Measurements from ENCODE around the gene PARP1.
"Not testable (repeated sequence)": the region's sequence is repeated elsewhere in the genome, so short reads cannot be mapped to it uniquely, and the experiment has no call there.

PARP1 gene

DNA sequence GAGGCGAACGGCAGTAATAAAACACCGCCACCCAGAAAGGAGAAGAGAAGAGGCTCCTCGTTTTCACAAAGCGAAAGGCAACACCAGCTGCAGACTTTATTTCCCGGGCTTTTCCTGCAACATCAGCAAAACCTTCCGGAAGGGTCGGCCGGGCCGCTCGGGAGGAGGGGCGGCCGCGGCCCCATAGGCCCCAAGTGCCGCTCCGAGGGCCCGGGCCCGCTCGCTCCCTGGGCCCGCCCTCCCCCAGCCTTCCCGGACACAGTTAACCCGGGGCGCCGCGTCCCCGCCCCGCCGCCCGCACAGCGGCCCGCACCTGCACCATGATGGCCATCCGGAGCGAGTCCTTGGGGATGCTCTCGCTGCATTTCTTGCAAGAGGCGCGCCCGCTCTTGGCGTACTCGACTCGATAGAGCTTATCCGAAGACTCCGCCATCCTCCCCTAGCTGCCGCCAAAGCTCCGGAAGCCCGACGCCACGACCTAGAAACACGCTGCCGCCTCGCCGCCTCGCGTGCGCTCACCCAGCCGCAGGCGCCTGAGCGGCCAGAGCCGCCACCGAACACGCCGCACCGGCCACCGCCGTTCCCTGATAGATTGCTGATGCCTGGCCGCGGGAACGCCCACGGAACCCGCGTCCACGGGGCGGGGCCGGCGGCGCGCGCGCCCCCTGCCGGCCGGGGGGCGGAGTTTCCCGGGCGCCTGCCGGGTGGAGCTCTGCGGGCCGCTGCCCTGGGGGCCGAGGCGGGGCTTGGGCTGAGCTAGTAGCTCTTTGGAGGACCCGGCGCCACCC lies at the start of gene PARP1:
TSS of gene PARP1 (minus strand) at position 597 of the 788 bp plus-strand sequence. CDS start at position 433, 164 bp downstream.
- DNase-seq, result peak; percentile 65 to 79

DNA sequence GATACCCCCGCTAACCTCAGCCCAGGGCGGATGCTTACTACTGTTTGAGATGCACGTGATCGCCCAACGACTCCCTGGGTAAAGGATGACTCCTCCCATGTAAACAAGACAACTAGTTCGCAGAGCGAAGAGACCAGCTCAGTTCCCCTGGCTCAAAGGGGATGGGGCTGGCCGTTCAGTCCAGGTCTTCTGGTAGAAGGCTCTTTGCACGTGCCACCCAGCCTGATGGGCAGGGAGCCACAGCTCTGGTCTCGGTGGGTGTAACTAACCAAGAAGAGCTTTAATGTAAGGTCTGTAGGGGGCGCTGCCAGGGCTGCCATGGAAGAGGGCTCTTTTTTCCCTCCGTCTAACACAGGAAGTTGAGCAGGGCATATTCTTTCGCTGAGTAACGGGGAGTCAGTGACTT lies 49.4 kb upstream of the PARP1 start:
- no peak for DNase-seq

DNA sequence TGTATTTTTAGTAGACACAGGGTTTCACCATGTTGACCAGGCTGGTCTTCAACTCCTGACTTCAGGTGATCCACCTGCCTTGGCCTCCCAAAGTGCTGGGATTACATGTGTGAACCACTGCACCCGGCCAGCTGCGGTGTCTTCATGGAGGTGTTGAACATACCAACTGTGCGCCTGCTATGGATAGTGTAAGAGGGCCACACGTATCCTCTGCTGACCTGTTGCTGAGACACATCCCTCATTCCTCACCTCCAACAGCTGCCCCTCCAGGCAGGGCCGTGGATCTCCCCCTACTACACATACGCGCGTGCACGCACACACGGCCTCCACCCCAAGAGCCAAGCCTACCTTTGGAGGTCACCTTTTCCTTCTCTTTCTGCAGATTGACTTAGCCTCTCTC lies 48.0 kb upstream of the PARP1 start:
- no peak for DNase-seq

DNA sequence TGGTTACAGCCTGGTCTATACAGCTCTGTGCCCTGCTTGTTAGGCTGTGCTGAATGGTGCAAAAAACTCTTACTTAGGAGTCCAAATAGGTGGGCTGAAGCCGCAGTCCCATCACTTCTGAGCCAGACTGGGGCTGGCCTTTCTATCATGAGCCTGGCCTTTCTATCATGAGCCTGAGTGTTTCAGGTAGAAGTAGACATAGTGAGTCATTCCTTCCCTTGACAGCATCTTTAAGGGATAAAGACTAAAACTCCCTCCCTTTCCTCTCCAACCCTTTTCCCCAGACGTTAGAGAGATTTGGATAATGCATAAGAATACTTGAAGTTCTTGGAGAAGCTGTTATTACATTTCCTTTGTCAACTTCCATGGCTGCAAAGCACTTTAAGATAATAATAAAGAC lies 46.5 kb upstream of the PARP1 start:
- no peak for DNase-seq

DNA sequence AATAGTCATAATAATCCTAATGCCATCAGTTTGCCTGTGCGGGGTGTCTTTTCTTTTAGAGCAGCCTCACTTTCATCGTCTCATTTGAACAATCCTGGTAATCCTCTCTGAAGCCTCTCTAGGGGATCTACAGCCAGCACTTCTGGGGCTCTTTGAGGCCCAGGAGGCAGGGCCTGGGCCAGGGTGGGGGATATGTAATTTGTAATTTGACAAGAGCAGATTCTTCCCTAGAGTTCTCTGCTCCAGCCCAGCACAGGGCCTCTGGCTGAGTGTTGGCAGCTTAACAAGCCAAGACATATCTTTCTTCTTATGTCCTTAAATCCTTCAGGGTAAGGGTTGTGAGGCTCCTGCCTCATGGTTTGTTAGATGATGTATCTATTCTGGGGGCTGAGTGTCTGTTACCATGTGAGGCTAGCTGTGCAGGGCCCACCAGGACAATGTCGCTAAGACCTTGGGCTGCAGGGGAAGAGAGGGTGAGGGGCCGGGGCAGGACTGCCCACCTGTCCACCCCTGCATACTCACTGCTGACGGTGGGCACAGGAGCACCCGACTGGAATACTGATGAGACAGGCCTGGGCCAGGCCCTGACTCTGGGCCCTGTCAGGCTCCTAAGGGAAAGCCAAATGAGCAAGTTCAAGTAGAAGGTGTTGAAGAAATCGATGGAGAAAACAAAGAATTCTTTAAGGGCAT lies 45.3 kb upstream of the PARP1 start:
- DNase-seq, result no peak

DNA sequence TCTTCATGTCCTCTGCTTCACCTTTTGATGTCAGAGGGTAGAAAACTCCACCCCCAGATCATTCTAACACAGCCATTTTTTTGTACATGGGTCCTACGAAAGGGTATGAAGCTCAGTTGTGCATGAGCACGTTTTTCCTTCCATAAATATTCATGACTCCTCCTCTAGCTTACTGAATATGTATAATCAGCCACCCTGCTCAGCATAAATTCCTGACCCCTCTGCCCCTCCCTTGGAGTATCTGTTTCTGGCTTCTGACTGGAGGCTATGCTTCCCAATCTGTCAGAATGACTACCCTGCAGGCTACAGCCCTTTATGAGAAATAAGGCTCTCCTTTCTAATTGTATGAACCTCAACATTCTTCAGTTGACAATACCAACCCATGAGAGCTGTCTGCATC lies 42.8 kb upstream of the PARP1 start:
- DNase-seq, result no peak

DNA sequence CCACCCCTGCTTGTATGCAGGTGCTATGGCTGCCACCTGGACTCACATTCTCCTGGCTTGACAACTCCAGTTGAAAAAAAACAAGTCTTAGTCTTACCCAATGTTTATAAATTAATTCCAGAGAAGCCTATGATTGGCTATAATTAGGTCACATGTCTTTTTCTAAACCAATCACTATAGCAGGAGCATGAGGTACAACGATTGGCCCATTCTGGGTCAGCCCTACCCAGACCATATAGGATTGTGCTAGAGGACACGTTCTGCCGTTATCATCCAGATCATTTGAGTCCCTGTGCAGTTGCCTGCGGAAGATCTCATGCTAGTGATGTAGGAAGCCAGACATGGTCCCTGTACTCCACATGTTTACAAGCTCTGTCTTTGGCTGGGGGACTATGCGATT lies 41.9 kb upstream of the PARP1 start:
- DNase-seq, result no peak

DNA sequence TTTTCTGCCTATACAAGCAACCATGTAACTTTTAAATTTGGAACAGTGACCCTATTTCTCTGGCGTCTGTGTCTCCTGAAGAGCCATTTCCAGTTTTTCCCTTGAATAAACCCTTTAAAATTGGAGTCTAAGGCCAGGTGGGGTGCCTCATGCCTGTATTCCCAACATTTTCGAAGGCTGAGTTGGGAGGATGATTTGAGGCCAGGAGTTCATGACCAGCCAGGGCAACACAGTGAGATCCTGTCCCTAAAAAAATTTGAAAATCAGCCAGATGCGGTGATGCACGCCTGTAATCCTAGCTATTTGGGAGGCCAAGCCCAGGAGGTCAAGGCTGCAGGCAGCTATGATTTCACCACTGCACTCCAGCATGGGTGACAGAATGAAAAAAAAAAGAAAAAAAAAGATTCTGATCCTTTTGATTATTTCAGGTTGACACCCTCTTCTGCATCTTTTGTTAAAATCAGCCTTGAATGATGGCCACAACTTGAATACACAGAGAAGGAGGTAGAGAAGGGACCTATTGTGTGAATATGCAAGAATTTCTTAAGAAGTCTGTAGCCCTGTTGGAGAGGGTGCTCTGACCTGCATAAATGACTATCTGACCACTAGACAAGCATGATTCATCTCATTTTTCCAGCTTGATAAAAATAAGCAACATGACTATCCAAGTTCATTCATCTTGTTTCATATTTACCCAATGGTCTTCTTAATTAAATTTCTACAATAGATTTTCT lies 40.2 kb upstream of the PARP1 start:
- no peak for DNase-seq

DNA sequence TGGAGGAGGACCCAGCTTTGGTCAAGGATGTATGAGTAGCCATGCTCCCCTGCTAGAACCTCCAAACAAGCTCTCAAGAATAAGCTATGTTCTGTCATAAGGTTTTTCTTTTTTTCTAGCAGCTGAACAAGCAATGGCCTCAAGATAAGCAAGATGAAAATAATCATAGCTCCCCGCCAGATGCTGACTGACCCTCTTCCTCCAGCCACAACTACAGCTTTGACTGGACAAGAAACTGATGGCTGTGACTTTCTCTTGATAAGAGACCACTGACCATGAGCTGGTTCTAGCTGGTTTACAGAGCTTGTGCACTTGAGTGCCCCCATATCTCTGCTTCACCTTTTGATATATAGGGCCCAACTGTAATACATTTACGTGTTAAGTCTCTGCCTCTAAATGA lies 38.2 kb upstream of the PARP1 start:
- DNase-seq, result no peak

DNA sequence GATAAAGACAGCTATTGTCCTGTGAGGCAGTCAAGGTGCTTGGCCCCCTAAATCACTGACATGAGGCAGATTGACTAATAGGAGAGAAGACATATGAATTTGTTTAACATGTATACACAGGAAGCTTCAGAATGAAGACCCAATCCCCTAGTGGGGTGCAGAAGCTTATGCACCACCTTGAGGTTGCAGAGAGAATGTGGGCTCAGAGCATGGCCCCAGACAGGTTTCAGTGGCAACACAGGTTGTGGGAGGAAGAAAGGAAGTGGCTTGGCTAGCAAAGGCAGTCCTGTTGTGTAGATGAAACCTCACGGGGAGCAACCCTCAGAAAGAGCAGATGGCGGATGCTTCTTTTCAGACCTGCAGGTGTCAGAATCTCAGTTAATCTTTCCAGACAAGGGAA lies 37.0 kb upstream of the PARP1 start:
- no peak for DNase-seq

DNA sequence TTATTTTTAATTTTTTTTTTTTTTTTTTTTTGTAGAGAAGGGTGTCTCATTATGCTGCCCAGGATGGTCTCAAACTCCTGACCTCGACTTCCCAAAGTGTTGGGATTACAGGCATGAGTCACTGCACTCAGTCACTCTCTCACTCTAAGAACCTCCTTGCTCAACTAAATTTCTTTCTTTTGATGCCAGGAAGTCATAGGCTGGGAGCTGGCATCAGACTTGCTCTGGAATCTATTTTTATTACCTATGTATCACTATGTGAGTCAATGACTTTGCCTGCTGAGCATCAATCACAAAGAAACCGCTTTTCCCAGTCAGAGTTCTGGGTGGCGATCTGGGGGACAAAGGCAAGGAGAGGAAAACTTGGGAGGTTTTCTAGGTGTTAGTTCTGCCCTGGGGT lies 35.5 kb upstream of the PARP1 start:
- no peak for DNase-seq

DNA sequence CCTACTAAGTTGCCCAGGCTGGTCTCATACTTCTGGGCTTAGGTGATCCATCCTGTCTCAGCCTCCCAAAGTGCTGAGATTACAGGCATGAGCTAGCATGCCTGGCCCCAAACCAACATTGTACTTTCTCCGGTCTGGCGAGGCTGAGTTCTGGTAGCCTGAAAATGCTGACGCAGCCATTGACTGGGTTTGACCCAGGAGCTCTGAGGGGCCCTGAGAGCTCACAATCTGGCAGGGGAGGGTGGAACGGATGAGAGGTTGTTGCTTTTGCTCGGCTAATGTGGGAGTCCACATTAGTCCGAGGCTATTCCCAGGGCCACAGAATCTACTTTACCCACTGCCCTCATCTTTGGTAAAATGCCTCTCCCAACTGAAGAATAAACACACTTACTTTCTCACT lies 35.1 kb upstream of the PARP1 start:
- no peak for DNase-seq

DNA sequence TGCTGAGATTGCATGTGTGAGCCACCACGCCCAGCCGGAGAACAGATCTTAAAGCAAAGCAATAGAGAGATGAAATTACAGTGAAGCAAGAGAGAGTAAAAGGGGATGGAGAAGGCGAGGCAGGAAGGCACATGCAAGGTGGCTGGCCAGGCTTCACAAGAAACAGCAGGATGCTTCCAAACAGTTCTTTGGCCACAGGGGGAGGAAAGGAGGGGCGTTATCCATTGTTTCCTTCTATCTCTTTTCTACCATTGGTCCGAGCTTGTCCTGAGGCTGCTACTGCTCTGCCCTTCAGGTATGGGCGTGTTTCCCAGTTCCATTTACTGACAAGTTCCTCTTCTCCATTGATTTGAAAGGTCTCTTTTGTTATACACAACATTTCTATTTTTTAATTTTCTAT lies 33.7 kb upstream of the PARP1 start:
- no peak for DNase-seq

DNA sequence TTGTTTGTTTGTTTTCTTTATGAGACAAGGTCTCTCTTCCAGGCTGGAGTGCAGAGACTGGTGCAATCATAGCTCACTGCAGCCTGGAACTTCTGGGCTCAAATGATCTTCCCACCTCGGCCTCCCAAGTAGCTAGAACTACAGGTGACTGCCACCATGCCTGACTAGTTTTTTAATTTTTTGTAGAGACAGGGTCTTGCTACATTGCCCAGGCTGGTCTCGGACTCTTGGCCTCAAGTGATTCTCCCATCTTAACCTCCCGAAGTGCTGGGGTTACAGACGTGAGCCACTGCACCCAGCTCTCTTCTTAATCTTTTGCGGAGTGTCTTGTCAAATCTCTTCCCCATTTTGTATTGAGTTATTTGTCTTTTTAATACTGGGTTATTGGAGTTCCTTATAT lies 32.6 kb upstream of the PARP1 start:
- DNase-seq, result no peak

DNA sequence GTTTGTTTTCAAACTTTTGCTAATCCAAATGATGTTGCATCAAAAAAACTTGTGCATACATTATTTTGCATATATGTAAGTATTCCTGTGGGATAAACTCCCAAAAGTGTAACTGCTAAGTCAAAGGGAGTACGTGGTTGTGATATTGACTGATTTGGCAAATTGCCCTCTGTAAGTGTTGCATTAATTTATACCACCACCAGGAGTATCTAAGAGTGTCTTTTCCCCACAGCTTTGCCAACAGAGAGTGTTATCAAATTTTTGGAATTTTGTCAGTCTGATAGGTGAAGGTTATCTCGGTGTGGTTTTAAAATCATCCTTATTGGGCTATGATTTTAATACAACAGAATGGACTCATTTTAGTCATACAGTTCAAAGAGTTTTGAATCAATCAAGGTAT lies 30.1 kb upstream of the PARP1 start:
- no peak for DNase-seq

DNA sequence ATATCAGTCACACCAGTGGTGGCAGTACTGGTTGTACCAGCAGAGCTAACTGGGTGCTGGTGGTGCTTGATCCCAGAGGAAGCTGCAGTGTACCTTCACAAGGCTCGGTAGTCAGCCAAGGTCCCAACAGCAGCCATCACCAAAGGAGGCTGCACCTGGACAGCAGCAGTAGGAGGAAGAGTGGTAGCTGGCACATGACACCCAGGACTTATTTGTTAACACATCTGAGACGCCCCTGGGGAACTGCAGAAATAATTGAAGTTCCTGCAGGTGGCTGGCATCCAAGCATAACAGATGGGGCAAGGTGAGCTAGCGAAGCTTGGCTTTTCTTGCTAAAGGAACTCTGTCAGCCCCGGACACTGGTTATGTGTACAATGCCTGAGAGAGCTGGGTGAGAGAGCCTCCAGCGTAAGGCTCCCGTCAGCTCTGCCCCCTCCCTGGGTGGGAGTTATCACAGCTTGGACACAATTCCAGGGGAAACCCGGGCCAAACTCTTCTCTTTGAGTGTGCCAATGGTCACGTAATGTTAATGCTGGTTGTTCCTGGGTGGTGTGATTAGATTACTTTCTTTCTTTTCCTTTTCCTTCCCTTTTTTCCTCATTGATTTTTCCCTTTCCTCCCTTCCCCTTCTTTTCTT lies 29.1 kb upstream of the PARP1 start:
- DNase-seq, result no peak

DNA sequence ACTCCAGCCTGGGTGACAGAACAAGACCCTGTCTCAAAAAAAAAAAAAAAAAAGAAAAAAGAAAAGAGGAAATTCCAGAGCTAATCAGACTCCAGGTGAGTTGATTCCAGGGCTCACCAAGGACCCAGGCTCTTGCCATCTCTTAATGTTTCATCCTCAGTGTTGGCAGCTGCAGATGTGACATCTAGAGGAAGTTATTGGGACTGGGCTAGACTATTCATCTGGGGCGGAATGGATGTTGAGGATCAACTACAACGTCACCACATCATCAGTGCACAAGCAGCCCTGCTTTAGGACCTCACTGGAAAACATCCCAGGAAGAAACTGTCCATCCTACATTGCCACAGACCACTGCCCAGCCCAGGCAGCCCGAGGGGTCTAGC lies 28.6 kb upstream of the PARP1 start:
- no peak for DNase-seq

DNA sequence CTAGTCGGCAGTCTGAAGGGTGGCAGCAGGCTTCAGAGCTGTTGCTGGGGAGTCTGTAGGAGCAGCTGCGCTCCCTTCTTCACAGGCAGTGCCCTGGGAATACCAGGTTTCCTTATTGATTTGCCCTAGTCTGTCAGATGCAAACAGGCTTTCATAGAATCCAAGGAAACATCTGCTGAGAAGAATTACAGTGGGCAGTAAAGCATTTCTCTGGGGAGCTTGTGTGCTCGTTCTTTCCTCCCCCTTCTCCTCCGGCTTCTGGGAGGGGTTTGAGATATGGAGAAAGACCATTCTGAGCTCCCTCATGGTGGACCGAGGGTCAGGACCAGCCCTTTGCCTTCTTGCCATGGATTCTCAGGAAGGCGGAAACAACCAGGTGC lies 25.4 kb upstream of the PARP1 start:
- DNase-seq, result no peak

DNA sequence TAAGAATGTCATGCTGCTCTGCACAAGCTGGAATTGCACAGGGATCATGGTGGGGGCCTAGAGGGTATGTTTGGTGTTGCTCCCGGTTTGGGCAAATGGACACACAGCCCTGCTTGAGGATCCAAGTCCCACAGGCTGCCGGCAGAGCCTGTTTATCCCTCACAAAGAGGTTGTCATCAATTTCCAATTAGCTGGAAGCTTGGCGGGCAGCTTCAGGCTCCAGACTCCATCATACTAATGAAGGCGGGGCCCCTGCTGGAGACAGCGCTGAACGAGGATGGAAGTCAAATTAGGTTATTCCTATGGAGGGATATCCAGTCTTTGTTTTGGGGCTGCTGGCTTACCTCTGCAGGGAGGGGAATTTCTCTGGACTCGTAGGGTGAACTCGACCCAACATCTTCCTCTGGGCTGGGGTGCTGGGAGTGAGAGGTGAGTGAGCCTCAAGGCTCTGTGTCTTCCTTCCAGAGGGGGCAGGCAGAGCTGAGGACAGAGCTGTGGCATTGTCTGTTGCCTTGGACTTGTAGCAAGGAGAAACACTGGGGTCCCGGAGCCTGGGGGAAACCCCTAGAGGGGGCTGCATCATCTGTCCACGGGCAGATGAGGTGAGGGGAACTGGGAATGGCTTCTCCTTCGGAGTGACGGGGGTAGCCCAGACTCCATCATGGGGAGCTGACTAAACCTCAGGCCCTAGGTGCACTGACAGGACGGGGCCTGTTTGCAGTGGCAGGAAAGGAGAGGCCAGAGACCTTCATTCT lies 24.9 kb upstream of the PARP1 start:
- DNase-seq, result no peak

DNA sequence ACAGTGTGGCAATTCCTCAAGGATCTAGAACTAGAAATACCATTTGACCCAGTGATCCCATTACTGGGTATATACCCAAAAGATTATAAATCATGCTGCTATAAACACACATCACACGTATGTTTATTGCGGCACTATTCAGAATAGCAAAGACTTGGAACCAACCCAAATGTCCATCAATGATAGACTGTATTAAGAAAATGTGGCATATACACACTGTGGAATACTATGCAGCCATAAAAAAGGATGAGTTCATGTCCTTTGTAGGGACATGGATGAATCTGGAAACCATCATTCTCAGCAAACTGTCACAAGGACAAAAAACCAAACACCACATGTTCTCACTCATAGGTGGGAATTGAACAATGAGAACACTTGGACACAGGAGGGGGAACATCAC lies 24.0 kb upstream of the PARP1 start:
- DNase-seq, result not testable (repeated sequence)

DNA sequence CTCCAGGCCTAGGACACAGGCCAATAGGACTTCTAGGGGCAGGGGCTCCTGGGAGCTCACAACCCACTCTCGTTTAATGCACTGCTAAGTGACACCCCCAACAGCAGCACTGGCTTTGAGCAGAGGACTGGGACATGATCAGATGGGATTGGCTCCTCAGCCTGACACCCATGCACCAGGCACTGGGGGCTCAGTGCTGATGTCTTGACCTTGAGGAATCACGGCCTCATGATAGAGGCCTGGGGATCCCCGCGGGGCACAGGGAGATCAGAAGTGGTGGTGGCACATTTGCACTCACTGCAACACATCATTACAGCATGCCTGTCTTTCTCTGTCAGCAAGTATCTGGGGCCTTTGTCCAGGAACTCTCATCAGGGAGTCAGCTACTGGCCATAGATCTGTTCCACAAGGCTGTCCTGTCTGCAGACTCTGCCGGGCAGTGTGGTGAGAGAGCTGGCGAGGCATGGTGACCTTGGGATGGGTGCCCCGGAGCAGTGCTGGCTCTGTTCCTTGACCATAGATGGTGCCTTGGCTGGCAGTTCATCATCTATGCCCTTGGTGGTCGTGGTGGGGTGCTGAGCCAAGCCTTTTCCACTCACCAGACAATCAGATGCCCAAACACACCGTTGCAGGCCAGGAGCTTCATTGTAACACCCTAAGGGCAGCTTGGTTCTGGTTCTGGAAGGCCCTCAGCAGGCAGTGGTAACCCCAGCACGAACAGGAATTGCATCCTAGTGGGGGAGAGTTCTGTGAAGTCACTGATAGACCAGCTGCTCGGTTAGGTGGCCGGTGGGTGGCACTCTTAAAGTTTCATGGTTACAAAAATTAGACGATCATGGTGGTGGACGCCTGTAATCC lies 22.2 kb upstream of the PARP1 start:
- no peak for DNase-seq
